Measurements from ENCODE around the gene EIF3F. TPM values are rescaled to one million over a fixed set of nuclear protein-coding genes. Genes with fewer than 3 reads are reported as not detected.

Gene EIF3F
- total RNA-seq, 1 donor from 2014 or later = 200 TPM

DNA sequence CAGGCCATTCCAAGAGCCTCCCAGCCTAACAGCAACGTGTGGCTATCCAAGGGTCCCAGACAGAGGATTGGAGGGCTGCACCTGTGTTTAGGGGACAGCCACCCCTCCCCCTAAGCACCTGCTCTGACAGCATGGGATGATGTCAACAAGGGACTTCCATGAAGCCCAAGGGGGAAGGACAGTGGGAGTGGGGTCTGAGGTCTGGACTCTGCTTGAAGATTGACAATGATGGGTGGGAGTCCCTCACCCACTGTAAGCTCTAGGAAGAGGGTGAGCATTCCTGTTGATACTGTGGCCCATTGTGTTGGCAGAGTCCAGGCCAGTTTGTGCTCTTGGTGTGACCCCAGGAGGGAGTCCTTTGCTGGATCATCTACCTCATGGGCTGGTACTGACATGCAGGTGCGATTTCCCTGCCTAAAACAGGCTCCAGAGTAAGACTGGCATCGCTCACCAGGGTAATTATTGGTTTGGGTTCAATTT, 47.0 kb downstream of the EIF3F start:
- H3K27me3 ChIP-seq = no peaks in the 10 kb centered on the region
- H3K4me3 ChIP-seq = no peak overlapping the region
- ATAC-seq (no peak), DNase-seq (no peak)
- intact Hi-C loops (cut with DNase I) = loop anchor here (10.0 kb wide), 1 partner anchor 61 kb away; no protein-coding TSS in a partner anchor
- H3K9me3 ChIP-seq = no peaks in the 10 kb centered on the region
- TF ChIP-seq, protein P1, sequence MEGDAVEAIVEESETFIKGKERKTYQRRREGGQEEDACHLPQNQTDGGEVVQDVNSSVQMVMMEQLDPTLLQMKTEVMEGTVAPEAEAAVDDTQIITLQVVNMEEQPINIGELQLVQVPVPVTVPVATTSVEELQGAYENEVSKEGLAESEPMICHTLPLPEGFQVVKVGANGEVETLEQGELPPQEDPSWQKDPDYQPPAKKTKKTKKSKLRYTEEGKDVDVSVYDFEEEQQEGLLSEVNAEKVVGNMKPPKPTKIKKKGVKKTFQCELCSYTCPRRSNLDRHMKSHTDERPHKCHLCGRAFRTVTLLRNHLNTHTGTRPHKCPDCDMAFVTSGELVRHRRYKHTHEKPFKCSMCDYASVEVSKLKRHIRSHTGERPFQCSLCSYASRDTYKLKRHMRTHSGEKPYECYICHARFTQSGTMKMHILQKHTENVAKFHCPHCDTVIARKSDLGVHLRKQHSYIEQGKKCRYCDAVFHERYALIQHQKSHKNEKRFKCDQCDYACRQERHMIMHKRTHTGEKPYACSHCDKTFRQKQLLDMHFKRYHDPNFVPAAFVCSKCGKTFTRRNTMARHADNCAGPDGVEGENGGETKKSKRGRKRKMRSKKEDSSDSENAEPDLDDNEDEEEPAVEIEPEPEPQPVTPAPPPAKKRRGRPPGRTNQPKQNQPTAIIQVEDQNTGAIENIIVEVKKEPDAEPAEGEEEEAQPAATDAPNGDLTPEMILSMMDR (IDR thresholded peaks at IDR 0.05) = no peak
- H3K27ac ChIP-seq = no peak overlapping the region
- H3K36me3 ChIP-seq = no peaks in the 10 kb centered on the region
- H3K4me1 ChIP-seq = no peaks in the 10 kb centered on the region

DNA sequence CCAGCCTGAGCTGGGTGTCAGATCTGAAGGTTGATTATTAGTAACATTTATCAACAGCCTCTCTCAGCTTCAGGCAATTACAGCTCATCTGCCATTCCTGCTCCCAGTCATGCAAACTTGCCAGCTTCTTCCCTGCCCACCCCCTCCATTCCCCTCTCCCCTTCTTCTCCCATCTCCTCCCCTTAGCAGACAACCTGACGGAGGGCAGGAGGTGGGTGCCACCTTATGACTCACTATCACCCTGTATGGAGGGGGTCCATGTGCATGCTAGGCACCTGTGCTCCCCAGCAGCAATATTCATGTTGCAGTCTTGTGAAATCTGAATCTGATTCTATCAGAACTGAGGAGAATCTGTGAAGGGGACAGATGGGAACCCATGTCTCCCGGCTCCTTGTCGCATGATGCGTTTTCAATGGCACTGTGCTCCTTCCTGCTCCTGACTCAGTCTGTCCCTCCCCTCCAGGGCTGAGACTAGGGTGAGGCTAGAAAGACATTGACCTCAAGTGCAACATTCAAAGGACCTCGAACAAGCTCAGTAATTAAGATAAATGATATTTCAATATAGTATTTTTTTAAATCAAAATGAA, 47.6 kb downstream of the EIF3F start:
- Histone ChIP-seq H3K36me3 (no peaks in the 10 kb centered on the region), H3K9me3 (no peaks in the 10 kb centered on the region), H3K4me1 (no peaks in the 10 kb centered on the region), H3K27me3 (no peaks in the 10 kb centered on the region), H3K27ac (no peak overlapping the region), H3K4me3 (no peak overlapping the region)
- TF ChIP-seq, protein P1 (IDR thresholded peaks at IDR 0.05) = no peak
- intact Hi-C loops (cut with DNase I) = loop anchor here (10.0 kb wide), 1 partner anchor 60 kb away; no protein-coding TSS in a partner anchor
- ATAC-seq = no peak
- no peak for DNase-seq

DNA sequence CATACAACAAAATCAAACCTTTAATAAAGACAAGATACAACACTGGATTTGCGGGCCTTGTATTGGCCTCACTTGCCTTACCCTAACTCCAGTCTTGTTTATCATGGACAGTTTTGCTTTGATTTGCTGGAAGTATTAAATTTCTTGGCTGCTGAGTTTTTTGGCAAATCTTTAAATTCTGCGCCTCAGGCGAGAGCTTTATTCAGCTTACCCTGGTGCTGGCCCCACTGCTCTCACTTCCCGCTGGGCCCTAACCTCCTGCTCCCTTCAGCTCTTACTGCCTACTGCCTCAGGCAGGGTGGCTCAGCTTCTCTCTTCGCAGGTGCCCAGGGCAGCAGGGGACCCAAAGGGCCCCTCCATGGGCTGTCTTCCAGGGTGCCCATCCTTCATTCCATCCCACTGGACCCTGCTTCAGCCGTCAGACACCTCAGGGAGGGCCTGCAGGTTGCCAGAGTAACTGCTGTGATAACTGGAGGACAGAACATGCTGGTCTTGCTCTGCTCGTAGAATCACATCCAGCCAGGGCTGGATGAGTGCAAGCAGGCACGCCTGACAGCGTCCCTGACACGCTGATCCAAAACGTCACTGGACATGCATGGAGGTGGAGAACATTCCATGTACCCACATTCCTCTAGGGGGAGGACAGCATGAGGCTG, 48.2 kb downstream of the EIF3F start:
- no peak overlapping the region for H3K4me3 ChIP-seq
- ATAC-seq = no peak
- no peaks in the 10 kb centered on the region for H3K36me3 ChIP-seq
- no peaks in the 10 kb centered on the region for H3K4me1 ChIP-seq
- no peak for DNase-seq
- intact Hi-C loops (cut with DNase I) = loop anchor here (10.0 kb wide), 1 partner anchor 59 kb away; no protein-coding TSS in a partner anchor
- no peaks in the 10 kb centered on the region for H3K27me3 ChIP-seq
- no peaks in the 10 kb centered on the region for H3K9me3 ChIP-seq
- TF ChIP-seq, protein P1 (IDR thresholded peaks at IDR 0.05) = no peak
- no peak overlapping the region for H3K27ac ChIP-seq

DNA sequence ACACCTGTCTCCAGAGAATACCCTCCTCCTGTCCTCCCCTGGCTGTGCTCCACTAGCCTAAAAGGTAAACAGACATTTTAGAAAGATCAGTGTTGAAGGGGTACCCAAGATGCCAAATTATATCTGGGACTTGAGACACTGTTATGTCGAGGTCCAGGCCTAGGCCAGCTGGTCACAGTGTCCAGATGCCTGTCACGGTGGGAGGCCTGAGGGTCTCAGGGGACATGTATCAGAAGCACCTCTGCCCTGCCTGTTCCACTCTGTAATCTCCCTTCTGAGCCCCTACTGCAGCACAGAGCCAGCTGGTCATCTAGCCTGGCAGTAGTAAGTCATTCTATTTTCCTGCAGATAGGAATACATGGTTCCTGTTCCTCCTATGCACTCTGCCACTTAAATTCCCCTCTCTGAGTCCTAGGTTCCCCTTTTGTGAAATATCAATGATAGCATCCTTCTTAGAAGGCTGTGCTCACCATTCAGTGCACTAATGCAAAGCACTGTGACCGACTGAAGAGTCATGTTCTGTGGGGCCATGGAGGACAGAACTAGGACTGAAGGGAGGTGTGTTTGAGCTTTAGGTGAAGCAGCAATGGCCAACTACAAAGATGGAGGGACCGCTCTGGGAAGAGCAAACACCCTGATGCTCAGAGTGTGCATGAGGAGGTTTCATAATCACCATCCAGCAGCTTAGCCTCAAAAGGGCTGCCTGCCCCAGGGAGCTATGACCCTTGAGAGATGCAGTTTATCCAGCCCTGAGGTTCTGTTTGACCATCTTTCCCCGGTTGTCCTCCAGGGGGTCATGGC, 49.1 kb downstream of the EIF3F start:
- intact Hi-C loops (cut with DNase I) = loop anchor here (10.0 kb wide), 1 partner anchor 59 kb away; no protein-coding TSS in a partner anchor
- TF ChIP-seq, protein P1 (IDR thresholded peaks at IDR 0.05) = no peak
- ATAC-seq (no peak), DNase-seq (no peak)
- Histone ChIP-seq H3K4me3 (no peak overlapping the region), H3K27me3 (no peaks in the 10 kb centered on the region), H3K27ac (no peak overlapping the region), H3K9me3 (no peaks in the 10 kb centered on the region), H3K36me3 (no peaks in the 10 kb centered on the region), H3K4me1 (no peaks in the 10 kb centered on the region)

DNA sequence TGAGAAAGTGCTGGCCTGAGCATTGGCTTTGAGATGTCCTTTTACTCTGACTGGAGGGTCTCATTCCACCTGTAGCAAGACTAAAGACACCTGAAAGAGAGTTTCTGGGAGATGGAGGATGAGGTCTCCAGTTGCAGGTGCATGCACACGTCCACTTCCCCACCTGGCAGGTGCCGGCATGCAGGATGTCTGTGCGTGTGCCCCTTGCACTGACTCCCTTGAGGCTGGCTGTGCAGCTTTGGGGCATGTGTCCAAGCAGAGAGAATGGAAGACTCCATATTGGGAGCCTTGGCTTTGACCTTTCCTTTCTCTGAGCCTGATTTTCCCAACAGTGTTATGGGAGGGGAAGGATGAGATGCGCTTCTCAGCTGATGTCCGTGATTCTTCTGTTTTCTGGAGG, 49.8 kb downstream of the EIF3F start:
- H3K27ac ChIP-seq = no peak overlapping the region
- H3K9me3 ChIP-seq = no peaks in the 10 kb centered on the region
- H3K27me3 ChIP-seq = no peaks in the 10 kb centered on the region
- intact Hi-C loops (cut with DNase I) = loop anchor here (10.0 kb wide), 1 partner anchor 58 kb away; no protein-coding TSS in a partner anchor
- ATAC-seq (no peak), DNase-seq (no peak)
- no peaks in the 10 kb centered on the region for H3K4me1 ChIP-seq
- H3K4me3 ChIP-seq = no peak overlapping the region
- H3K36me3 ChIP-seq = no peaks in the 10 kb centered on the region
- TF ChIP-seq, protein P1 (IDR thresholded peaks at IDR 0.05) = no peak

Data from upper lobe of right lung (tissue), 1 donor.